ENCODE data around the gene ANTXR1. TPM values are rescaled to one million over a fixed set of nuclear protein-coding genes. Genes with fewer than 3 reads are reported as not detected.

The ANTXR1 gene
- total RNA-seq, 4 donors from 2014 or later = 63.0 to 134 (median 113) TPM

DNA sequence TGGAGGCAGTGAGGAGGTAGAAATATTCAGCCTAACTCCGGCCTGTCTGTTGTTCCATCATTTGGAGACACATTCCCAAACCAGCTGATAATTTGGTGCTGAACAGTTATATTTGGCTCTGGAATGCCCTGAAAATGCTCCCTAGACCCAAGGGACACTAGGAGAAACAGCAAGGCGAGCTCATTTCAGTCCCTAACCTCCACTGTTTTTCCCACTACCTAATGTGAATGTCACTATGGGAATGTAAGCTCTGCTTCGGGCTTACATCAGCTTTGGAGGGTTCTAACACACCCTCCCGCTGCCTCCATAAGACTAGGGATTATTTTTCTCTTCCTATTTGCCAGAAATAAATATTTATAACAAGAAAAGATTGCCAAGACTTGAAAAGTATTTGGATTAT lies 103.5 kb downstream of the ANTXR1 start:
- Histone ChIP-seq H3K9me3 (no peaks in the 10 kb centered on the region), H3K36me3 (no peaks in the 10 kb centered on the region), H3K27ac (peak overlapping the region in 1 of 2 donors; percentile 23), H3K4me1 (no peaks in the 10 kb centered on the region), H3K4me3 (no peak overlapping the region), H3K27me3 (no peaks in the 10 kb centered on the region)
- no peak for DNase-seq
- TF ChIP-seq POLR2A (IDR thresholded peaks at IDR 0.05) = no peak
- TF ChIP-seq, protein P1, sequence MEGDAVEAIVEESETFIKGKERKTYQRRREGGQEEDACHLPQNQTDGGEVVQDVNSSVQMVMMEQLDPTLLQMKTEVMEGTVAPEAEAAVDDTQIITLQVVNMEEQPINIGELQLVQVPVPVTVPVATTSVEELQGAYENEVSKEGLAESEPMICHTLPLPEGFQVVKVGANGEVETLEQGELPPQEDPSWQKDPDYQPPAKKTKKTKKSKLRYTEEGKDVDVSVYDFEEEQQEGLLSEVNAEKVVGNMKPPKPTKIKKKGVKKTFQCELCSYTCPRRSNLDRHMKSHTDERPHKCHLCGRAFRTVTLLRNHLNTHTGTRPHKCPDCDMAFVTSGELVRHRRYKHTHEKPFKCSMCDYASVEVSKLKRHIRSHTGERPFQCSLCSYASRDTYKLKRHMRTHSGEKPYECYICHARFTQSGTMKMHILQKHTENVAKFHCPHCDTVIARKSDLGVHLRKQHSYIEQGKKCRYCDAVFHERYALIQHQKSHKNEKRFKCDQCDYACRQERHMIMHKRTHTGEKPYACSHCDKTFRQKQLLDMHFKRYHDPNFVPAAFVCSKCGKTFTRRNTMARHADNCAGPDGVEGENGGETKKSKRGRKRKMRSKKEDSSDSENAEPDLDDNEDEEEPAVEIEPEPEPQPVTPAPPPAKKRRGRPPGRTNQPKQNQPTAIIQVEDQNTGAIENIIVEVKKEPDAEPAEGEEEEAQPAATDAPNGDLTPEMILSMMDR (IDR thresholded peaks at IDR 0.05) = no peak
- intact Hi-C loops (cut with DNase I; ENCODE audit: low total_unique reads) = no loop called here

DNA sequence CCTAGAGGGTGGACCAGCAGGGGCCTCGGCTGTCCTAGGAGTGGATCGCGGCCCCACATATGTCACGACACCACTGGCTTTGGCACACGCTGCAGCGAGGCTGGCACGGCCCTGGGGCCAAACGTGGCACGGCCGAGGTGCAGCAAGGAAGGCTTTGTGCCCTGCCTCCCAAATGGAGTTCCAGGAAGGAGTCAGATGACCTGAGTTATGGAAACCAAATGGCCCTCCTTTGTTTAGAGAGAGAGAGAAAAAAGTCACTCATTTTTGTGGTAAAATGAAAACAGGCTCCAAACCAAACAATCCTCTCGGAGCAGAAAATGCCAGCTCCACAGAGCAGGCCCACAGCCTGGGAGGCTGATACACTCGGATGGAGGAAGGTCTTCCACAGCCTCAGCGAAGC lies 105.6 kb downstream of the ANTXR1 start:
- no peaks in the 10 kb centered on the region for H3K9me3 ChIP-seq
- no peak overlapping the region for H3K4me3 ChIP-seq
- no peak overlapping the region for H3K27ac ChIP-seq
- no peak for DNase-seq
- TF ChIP-seq, protein P1 (IDR thresholded peaks at IDR 0.05) = no peak
- TF ChIP-seq POLR2A (IDR thresholded peaks at IDR 0.05) = no peak
- H3K36me3 ChIP-seq = no peaks in the 10 kb centered on the region
- intact Hi-C loops (cut with DNase I; ENCODE audit: low total_unique reads) = no loop called here
- no peaks in the 10 kb centered on the region for H3K4me1 ChIP-seq
- H3K27me3 ChIP-seq = no peaks in the 10 kb centered on the region

DNA sequence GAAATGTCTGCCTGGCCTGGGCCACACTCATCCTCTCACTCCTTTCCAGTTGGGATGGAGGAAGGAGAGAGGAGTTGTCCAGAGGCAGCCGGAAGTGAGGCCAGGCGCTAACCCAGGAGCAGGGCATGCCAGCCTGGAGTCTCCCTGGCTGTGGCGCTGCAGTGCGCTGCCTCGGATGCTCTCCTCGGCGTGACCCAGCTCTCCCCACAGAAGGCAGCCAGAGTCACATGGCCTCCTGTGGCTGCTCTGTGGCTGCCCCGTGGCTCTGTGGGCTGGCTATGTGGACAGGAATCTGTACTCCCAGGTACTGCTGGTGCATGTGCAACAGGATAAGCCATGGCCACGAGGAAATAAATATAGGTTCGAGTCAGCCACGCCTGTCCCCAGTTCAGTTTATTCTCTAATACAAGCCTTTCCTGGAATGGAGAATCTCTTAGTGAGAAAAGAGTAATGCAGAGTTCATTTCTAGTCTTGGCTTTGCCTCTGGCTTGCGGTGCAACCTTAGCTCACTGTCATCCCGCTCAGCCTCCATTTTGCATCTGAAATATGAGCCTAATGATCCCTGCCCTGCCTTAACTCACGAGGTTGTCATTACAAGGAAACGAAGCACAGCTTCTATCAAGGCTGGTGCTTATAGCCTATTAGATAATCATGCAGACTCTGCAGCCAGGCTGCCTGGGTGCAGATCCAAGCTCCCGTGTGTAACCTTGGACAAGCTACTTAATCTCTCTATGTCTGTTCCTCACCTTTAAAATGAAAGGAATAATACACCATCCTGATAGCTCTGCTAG lies 106.3 kb downstream of the ANTXR1 start:
- no peaks in the 10 kb centered on the region for H3K36me3 ChIP-seq
- no peak for TF ChIP-seq POLR2A (IDR thresholded peaks at IDR 0.05)
- TF ChIP-seq, protein P1 (IDR thresholded peaks at IDR 0.05) = no peak
- H3K27me3 ChIP-seq = no peaks in the 10 kb centered on the region
- DNase-seq = no peak
- intact Hi-C loops (cut with DNase I; ENCODE audit: low total_unique reads) = no loop called here
- H3K9me3 ChIP-seq = no peaks in the 10 kb centered on the region
- H3K27ac ChIP-seq = no peak overlapping the region
- no peak overlapping the region for H3K4me3 ChIP-seq
- H3K4me1 ChIP-seq = no peaks in the 10 kb centered on the region

DNA sequence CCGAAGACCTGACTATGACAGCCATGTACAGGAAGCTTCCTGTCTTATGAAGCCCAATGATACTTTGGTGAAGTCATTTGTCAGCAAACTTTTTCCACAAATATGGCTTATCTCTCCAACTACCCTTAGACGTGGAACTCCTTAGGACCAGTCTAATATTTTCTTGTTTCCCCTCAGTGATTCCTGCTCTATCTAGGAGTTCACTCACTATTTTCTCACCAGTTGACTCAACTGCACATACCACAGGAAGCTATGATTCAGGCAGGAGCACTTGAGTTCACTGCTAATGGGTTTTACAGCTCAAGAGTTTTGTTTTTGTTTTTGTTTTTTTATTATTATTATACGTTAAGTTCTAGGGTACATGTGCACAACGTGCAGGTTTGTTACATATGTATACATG lies 109.3 kb downstream of the ANTXR1 start:
- TF ChIP-seq, protein P1 (IDR thresholded peaks at IDR 0.05) = no peak
- TF ChIP-seq POLR2A (IDR thresholded peaks at IDR 0.05) = no peak
- intact Hi-C loops (cut with DNase I; ENCODE audit: low total_unique reads) = no loop called here
- Histone ChIP-seq H3K27ac (no peak overlapping the region), H3K4me1 (no peaks in the 10 kb centered on the region), H3K27me3 (no peaks in the 10 kb centered on the region), H3K36me3 (no peaks in the 10 kb centered on the region), H3K9me3 (no peaks in the 10 kb centered on the region), H3K4me3 (no peak overlapping the region)
- no peak for DNase-seq

DNA sequence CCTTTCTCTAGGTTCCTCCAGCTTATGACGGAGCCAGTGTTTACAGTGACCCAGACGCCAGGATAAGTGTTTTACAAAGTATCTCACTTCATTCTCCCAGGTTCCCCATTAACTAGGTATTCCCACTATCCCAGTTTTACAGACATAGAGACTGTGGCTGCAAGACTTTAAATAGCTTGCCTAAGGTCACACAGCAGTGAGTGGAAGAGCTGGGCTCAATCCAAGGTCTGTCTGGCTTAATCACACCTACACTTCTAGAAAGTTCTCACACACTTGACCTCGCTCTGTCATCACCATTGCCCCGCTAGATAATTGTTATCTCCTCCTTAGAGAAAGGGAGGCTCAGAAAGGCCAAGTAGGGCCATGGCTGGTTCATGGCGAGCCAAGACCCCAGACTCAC lies 110.2 kb downstream of the ANTXR1 start:
- Histone ChIP-seq H3K4me3 (no peak overlapping the region), H3K9me3 (no peaks in the 10 kb centered on the region), H3K27ac (no peak overlapping the region), H3K36me3 (no peaks in the 10 kb centered on the region), H3K27me3 (no peaks in the 10 kb centered on the region), H3K4me1 (no peaks in the 10 kb centered on the region)
- intact Hi-C loops (cut with DNase I; ENCODE audit: low total_unique reads) = no loop called here
- TF ChIP-seq, protein P1 (IDR thresholded peaks at IDR 0.05) = no peak
- TF ChIP-seq POLR2A (IDR thresholded peaks at IDR 0.05) = no peak
- DNase-seq = no peak

All from uterus (tissue), 4 donors.